Measurements from ENCODE around the gene TMEM225B.
"Not testable (repeated sequence)": the region's sequence is repeated elsewhere in the genome, so short reads cannot be mapped to it uniquely, and the experiment has no call there.

The TMEM225B gene

DNA sequence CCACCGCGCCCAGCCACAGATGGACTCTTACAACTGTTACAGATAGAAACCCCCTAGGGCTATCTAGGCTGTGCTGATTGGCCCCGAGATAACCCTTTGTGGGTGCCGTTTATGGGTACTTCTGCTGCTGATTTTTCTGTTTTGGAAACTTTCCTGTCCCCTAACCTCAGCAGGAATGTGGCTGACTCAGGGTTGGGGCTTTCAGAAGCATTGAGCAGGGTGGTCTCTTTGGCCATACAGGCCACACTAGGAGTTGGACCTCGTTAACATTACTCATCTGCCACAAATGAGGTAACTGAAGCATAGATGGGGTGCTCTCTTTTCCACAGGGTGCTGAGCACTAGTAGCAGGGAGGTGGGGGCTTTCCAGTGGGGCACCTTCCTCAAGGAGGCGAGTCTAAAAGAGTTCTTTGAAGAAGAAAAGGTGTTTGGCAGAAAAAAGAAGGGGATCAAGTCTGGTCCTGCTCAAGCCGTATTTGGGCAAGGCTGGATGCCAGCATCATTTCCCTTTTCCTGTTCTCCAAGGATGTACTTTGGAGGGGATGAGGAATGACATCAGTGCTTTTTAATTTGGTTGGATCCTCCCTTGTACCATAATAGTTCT is 25.1 kb downstream of the TMEM225B start:
- DNase-seq (ENCODE audit: low spot score) = peak; percentile 9

DNA sequence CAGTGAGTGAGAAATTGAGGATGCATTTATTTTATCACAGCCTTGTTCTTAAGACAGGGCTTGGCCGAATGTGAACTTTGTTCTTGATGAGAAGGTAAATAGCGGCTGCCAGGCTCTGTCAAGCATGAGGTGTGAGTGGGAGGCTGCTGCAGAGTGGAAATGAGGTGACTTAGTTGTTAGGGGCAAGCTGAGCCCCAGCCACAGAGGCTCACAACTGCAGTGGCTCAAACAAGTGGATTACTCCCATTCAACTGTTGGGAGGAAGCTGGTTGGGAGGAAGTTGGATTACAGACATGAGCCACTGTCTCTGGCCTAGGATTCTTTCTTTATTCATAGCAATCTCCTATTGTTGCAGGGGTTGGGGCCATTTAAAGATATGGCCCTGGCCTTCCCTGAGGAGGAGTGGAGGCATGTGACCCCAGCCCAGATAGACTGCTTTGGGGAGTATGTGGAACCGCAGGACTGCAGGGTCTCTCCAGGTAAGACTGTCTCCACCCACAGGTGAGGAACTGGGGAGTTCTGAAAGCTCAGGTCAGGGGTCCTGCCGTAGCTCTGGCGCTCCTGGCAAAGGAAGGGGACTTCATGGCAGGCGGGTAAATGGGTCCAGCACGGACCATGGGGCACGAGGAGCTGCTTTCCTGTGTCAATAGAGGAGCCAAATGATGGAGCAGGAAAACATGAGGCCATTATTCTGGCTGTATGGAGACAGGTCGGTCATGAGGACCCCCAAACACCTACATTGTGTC is 25.8 kb downstream of the TMEM225B start:
- peak; percentile 14 for DNase-seq (ENCODE audit: low spot score)

DNA sequence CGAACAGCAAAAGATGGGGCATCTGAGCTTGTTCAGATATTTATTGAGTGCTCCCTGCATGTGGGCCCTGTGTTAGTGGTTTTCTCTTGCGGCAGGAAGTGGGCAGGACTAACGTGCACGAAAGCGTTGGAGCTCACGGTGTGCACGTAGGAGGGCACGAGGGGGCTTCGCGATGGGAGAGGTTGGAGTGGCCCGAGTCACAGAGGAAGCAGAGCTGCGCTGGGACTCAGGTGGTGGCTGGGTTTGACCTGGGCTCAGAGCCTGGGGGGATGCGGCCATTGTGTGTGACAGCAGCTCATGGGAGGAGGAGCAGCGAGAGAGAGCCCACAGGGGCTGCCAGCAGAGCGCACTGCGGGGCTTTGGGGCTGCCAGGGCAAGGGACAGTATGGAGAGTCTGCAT is 26.4 kb downstream of the TMEM225B start:
- DNase-seq (ENCODE audit: low spot score) = peak; percentile 21

DNA sequence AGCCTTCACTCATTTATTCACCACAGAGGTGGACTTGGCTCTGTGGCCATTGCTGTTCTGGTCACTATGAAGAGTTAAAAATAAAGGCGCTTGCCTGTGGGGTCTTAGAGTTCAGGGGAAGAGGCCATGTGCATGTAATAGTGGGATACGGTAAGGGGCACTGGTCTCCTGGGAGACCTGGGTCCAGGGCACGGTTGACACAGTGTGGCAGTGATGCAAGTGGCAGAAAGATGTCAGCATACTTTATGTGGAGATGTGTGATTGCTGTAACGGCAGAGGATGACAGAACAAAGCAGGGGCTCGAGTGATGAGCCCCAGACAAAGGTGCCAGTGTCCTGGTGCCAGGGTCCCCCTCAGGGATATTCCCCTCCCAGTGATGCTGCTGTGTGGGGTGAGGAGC is 27.3 kb downstream of the TMEM225B start:
- DNase-seq (ENCODE audit: low spot score) = peak; percentile 11

DNA sequence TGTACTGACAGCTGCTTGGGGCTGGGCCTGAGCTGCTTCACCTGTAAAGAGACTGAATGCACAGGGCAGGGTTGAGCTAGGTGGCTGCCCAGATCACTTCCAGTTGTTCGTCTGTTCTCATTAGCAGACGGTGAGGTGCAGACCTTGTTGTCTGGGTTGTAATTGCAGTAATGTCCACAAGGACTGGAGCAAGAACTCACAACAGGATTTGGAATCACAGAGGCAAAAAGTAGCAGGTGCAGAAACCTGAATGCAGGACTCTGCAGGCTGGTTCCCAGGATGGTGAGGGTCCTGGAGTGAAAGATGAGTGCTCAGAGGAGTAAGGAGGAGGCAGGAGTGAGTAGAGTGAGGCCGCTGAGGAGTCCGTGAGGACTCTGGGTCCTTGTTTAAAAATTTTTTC is 27.9 kb downstream of the TMEM225B start:
- no peak for DNase-seq (ENCODE audit: low spot score)

DNA sequence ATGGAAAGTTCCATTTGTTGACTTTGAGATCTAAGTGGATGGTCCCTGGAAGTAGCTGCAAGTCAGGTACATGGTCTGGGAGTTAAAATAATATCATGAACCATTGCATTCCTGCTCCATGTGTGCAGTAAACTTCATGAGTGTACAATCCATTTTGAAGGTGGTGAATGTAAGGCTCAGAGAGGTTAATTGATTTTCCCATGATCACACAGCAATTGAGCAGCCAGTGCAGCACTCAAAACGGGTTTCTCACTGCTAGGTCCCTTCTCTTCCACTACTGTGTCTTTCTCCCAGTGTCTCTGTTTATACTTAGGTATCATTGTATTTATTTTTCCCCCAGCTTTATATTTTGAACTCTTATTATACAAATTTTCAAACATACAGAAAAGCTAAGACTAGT is 28.6 kb downstream of the TMEM225B start:
- no peak for DNase-seq (ENCODE audit: low spot score)

DNA sequence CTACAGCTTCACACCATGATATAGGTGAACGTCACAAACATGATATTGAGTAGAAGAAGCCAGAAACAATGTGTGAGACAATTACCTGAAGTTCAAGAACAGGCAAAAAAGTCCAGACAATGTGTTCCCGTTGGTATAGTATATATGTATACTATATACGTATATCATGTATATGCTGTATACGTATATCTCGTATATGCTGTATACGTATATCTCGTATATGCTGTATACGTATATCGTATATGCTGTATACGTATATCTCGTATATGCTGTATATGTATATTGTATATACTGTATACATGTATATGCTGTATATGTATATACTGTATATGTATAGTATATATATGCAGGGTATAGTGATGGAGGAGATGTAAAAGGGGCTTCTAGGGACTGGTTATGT is 29.4 kb downstream of the TMEM225B start:
- no peak for DNase-seq (ENCODE audit: low spot score)

DNA sequence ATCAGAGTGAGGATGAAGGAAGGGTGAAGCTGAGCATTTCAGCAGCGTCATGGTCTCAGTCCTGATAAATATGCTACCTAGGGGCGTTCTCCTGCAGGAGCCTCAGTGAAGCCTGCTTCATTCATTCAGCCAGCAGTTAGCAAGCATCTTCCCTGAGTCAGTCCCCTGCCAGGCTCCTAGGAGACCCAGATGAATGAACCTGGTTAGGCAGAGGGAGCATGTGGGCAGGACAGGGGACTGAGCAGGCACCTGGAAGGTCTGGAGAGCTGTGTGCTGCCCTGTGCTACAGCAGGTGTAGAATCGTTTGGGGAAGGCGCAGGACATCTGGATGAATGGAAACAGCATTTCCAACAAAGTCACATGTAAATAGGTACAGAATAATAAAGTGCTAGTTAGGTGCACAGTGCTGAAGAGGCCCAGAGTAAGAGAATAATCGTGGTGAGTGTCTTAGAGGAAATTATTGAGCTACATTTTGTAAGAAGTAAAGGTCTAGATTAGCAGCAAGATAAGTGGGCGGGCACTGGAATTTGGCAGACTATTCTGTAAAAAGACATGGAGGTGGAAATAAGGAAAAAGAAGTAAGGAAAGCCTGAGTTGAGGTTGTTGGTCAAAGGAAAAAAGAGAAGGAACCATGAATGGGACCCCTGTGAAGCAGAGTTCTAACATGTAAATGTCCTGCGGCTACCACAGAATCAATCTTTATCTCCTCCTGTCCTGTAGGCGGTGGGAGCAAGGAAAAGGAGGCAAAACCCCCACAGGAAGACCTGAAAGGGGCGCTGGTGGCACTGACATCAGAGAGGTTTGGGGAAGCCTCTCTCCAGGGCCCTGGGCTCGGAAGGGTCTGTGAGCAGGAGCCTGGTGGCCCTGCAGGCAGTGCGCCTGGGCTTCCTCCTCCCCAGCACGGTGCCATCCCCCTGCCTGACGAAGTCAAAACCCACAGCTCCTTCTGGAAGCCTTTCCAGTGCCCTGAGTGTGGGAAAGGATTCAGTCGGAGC is 30.7 kb downstream of the TMEM225B start:
- no peak for DNase-seq (ENCODE audit: low spot score)

DNA sequence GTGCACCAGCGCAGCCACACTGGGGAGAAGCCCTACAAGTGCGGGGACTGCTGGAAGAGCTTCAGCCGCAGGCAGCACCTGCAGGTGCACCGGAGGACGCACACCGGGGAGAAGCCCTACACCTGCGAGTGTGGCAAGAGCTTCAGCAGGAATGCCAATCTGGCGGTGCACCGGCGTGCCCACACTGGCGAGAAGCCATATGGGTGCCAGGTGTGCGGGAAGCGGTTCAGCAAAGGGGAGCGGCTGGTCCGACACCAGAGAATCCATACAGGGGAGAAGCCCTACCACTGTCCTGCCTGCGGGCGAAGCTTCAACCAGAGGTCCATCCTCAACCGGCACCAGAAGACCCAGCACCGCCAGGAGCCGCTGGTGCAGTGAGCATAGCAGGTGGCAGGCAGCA is 31.6 kb downstream of the TMEM225B start:
- no peak for DNase-seq (ENCODE audit: low spot score)

DNA sequence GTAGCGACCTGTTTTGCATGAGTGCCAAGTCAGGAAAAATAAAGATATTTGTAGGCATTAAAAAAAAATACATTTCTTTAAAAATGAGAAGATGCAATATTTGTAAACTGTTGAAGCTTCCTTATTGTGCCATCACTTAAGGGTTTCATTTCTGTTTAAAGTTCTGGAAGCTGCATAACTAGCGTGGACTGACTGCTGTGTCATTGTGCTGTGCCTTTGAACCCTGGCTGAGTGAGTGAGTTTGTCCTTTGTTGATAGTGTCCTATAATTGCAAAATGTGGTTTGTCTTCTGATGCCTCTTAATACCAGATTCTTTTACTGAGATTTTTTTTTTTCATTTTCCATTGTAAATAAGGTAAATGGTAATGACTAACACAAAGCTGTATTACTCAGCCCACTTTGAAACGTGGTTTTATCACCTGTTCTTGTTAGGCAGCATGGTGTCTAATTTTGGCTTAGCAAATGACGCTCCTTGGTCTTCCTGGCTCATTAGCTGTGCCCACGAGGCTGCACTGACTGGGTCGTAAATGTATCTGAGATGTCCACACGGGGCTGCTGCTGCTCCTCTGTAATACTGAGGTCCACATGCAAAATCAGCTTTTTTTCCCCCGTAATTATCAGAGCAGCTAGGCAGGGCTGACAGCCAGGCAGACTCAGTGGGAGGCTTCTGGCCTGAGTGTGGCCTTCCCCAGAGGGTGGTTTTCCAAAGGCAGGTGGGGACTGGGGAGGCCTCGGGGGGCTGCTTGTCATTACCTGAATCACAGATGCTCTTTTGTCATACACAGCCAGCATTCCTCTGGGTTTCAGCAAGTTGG is 33.4 kb downstream of the TMEM225B start:
- DNase-seq (ENCODE audit: low spot score) = no peak

DNA sequence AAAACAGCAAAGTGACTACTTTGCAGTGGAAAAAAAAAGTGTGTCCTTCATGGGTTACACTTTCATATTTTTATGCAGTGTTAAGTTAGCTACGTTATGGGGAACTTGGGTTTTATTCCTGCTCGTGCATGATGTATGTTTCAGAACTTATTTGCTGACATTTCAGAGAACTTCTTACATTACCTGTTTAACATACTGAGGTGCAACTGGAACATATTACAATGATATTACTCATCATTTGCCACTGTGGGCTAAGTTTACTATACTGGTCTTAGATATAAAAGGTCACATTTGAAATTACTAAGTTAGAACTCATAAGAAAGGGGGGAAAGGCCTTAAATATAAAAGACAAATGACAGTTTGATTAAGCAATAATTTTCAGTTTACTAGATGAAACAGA is 39.3 kb downstream of the TMEM225B start:
- not testable (repeated sequence) for DNase-seq (ENCODE audit: low spot score)

DNA sequence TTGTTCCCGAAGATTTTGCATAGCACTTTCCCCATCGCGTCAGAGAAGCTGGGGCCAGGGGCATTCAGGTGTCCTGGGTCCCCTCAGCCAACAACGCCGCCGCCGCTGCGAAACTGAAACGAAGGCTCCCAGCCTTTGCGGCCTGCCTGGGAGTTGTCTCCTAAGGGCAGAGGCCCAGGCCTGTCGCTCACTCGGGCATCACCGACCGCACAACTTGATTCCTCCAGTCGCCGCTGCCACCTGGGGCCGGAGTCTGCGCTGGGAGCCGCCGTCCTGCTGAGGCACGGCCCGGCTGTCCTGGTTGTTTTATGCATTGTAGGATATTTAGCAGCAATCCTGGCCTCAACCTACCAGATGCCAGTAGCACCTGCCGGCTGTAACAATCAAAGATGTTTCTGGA is 40.7 kb downstream of the TMEM225B start:
- DNase-seq (ENCODE audit: low spot score) = no peak

DNA sequence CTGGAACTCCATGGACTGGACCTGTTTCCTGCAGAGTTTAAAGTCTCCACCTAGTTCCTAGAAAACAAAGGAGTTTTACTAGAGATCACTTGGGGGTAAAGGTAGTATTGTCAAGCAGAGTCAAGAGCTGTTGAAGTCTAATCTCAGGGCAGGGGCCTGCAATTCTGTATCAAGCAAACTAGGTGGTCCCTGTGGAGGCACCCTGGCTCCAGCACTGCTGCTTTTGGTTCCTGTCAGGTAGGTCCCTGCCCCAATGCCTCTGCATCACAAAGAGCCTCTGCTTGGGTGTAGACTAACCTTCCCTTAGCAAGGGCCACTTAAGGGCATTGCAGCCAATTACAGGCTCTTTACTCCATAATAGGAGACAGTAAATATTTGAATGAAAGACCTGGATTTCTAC is 41.2 kb downstream of the TMEM225B start:
- DNase-seq (ENCODE audit: low spot score) = no peak

DNA sequence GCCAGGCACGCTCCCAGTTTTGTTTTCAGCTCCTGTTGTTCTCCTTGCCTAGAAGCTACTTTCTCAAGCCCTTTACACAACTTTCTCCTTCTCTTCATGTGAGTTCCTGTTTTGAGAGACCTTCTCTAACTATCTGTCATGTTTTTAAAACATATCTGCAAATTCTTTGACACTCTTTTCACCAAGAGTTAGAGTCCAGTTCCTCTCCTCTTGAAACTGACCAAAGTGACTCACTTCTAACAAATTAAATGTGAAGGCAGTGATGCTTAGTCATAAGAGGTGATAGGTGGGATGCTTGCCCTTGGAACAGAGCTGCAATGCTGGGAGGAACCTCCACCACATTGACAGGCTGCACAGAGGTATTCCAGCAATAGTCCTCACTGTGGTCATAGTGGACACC is 44.0 kb downstream of the TMEM225B start:
- no peak for DNase-seq (ENCODE audit: low spot score)

DNA sequence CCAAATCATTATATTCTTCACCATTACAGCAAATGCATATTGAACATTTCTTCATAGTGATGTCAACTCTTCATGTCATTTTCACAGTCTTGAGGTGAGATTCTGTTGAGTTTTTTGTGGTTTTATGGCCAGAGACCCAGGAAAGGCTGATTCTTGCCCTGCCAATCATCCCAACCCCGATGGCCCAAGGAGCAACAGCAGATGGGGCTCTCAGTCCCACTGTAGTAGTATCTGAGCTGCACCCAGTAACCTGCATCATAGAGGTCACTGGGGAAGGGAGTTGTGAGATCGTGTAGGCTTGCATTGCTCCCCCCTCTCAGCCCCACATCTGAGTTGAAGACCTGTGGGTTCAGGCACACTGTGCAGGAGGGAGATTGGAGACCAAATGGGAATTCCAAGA is 45.4 kb downstream of the TMEM225B start:
- DNase-seq (ENCODE audit: low spot score) = no peak

DNA sequence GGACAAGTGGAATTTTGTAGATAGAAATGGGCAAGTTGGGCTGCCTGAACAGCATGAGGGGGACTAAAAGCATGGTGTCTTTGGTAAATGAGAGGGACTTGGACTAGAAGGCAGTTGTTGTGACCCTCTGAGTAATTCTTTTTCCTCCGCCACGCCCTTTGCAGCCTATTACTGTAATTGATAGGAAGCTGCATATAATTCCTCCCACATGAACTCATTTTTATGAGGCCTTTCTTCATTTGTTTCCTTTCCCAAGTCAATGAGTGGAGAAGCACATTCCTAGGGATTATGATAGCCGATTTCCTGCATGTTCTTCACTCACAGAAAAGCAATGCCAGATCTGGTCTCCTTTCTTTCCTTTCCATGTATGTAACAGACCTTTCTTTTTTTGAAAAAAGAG is 46.4 kb downstream of the TMEM225B start:
- no peak for DNase-seq (ENCODE audit: low spot score)

DNA sequence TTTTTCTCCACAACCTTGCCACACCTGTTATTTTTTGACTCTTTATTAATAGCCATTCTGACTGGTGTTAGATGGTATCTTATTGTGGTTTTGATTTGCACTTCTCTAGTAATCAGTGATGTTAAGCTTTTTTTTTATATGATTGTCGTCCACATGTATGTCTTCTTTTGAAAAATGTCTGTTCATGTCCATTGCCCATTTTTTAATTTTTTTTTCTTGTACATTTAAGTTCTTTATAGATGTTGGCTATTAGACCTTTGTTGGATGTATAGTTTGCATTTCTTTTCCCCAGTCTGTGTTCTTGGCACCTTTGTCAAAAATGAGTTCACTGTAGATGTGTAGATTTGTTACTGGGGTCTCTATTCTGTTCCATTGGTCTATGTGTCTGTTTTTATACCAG is 47.5 kb downstream of the TMEM225B start:
- no peak for DNase-seq (ENCODE audit: low spot score)

DNA sequence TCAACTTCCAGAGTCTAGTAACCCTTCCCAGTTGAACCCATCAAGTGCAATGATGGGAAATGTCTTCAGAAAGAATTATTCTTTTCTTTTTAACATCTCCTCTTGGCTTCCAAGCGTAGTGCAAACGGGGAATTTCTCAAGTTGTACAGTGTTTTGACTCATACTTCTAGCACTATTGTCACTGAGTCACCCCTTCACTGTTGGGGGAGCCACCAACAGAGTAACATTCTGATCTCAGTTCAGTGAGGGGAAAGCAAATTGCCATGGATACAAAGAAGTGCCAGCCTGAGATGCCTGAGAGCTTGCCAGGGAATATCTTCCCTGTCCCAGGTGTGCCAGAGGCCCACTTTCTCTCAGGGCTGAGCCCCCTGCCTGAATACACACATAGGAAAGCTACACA is 50.8 kb downstream of the TMEM225B start:
- DNase-seq (ENCODE audit: low spot score) = no peak

DNA sequence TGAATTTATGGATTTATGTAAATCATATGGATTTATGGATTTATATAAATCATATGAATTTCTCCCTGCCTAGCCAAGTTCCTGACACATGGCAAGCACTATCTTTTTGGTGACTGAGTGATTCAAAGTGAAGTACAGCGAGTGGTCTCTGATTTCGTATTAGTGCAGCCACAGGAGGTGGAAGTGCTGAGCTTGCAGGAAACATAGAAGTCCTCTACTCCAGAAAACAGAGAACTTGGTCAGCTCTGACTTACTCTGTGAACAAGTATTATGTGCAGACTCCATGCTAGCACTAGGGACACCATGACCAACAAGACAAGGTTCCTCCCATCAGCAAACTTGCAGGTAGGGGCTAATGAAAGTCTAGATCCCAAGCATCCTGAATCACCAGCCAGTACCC is 53.2 kb downstream of the TMEM225B start:
- no peak for DNase-seq (ENCODE audit: low spot score)

DNA sequence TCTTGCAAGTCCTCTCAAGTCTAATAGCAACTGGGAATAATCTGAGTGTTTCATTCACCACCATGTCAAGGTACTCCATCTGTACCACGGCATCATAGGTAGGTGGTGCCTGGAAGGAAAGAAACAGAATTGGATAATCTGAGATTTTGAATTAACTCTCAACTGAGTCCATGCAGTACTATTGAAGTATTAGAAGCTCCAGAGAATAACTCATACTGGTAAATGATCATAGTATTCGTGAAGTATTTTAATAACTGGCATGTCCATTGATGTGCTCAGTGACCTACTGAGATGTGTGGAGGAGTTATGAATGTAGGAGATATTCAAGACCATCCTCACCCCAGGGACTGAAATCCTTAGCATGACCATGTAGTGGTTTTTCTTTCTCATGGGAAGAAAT is 54.6 kb downstream of the TMEM225B start:
- DNase-seq (ENCODE audit: low spot score) = no peak

DNA sequence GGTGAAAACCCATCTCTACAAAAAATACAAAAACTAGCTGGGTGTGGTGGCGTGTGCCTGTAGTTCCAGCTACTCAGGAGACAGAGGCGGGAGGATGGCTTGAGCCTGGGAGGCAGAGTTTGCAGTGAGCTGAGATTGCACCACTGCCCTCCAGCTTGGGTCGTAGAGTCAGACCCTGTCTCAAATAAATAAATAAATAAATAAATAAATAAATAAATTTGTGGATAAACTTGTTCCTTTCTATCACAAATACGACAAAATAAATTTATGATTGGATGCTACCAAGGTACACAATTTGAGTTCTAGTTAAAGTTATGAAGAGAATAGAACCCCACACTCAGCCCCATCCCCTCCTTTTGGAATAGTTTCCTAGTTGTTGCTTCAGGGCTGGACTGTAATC is 55.2 kb downstream of the TMEM225B start:
- not testable (repeated sequence) for DNase-seq (ENCODE audit: low spot score)

DNA sequence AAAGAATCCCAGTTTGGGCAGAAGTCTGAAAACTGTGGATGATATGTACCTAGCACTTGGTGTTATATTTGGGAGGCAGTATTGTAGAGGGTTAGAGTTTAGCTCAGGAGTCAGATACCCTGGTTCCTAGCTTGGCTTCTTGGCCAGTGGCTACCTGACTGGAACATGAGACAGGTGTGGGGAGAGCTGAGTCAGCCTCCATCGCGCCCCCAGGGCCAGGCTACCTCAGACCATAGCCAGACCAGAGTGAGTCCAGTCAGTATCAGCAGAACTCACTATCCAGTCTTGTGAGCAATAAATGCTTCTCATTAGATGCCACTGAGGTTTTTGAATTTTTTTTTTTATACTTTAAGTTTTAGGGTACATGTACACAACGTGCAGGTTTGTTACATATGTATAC is 55.7 kb downstream of the TMEM225B start:
- no peak for DNase-seq (ENCODE audit: low spot score)
